NCI-H82 (cell line): ENCODE results near the gene ERO1B.

Experiments
- DNase-seq: peaks from one replicate; lab custom pipeline; 2025; lab: John Stamatoyannopoulos, UW

ERO1B gene

GRCh38 chr1:236181059-236181458 is 100.7 kb downstream of the ERO1B start:
- no peak for DNase-seq

- no peak for DNase-seq
These were observed 102.1 kb downstream of the ERO1B start for GRCh38 chr1:236179634-236180033.

GRCh38 chr1:236176337-236177336 is 105.1 kb downstream of the ERO1B start:
- no peak for DNase-seq

GRCh38 chr1:236175642-236176336 is 106.0 kb downstream of the ERO1B start:
- DNase-seq: no peak

- DNase-seq: no peak
These were observed 108.5 kb downstream of the ERO1B start for GRCh38 chr1:236173174-236173767.

- no peak for DNase-seq
These were observed 109.6 kb downstream of the ERO1B start for GRCh38 chr1:236172041-236172579.

GRCh38 chr1:236168716-236169429 is 112.9 kb downstream of the ERO1B start:
- no peak for DNase-seq

GRCh38 chr1:236167578-236167977 is 114.2 kb downstream of the ERO1B start:
- DNase-seq: no peak

GRCh38 chr1:236167154-236167553 is 114.6 kb downstream of the ERO1B start:
- DNase-seq: no peak

- no peak for DNase-seq
These were observed 115.7 kb downstream of the ERO1B start for GRCh38 chr1:236166041-236166440.
